ENCODE data around the gene CCDC85C. TPM values are rescaled to one million over a fixed set of nuclear protein-coding genes. Genes with fewer than 3 reads are reported as not detected.

CCDC85C gene
- total and polyA plus RNA-seq, 10 of the 15 experiments (the other 5 are each of a cell fraction or from before 2014, with no cell fraction given): 0.03 to 3.6 (median 1.1) TPM

DNA sequence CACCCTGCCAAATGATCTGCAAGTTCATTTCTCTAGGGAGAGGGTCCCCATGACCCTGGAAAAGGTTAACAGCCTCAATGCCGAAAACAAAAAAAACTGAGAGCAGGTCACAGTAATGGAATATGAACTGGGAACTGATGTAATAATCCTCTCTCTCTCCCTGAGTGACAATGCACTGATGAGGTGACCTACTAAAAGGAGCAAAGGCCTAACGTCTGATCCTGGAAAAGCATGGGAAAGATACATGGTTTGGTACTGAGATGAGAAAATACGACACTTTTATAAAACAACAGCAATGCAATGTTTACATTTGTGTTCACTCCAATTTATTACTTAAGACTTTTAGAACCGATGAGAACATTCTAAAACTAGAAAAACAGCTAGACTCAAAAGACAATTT, 151.0 kb downstream of the CCDC85C start:
- ChIA-PET POLR2A (interaction anchor here (0.8 to 1.7 kb wide), 2 partner anchors 9 to 28 kb away, joined by 3 to 4 read pairs; partner anchors contain the start of gene SETD3), CTCF (no interaction called here), SMC1A (ENCODE audit: uncharacterized antibody, unreplicated experiment) (interaction anchor here (1.3 kb wide), 1 partner anchor 9 kb away, joined by 3 read pairs; no protein-coding TSS in a partner anchor), RAD21 (ENCODE audit: unreplicated experiment) (no interaction called here)
- no peak for DNase-seq (ENCODE audit: low read depth, low spot score)
- in situ Hi-C loops (cut with MboI): no loop called here
- peaks cover 7 to 12% of the 10 kb centered on the region in 2 experiments; a peak in 3 of 4 replicates for H3K36me3 ChIP-seq (ENCODE audit: control insufficient read depth in 2 of 2, insufficient read depth in 2 of 2, low read length in 1 of 2)
- H3K27me3 ChIP-seq (replicated peaks in 1 of 2; ENCODE audit: control insufficient read depth in 2 of 2, insufficient read depth in 2 of 2, low read length in 1 of 2): no peaks in the 10 kb centered on the region
- no peaks in the 10 kb centered on the region for H4K20me1 ChIP-seq (ENCODE audit: control insufficient read depth, insufficient read depth)
- H3K4me3 ChIP-seq: no peak overlapping the region
- no TSS peak for BruUV-seq (replicated peaks)
- no peaks in the 10 kb centered on the region for H3K4me1 ChIP-seq (ENCODE audit: control insufficient read depth, insufficient read depth, low read length)
- TF ChIP-seq SUPT20H (IDR thresholded peaks at IDR 0.05; ENCODE audit: borderline replicate concordance, control insufficient read depth, low read depth, low read length): no peak
- no peak for TF ChIP-seq TARDBP (IDR thresholded peaks at IDR 0.05; ENCODE audit: borderline replicate concordance)
- ATAC-seq: no peak
- no peaks in the 10 kb centered on the region for H3K9me3 ChIP-seq (replicated peaks; ENCODE audit: control insufficient read depth, insufficient read depth, low read length)
- intact Hi-C loops (cut with micrococcal nuclease; ENCODE audit: unreplicated experiment): no loop called here
- FAIRE-seq: no peak
- H3K4me2 ChIP-seq (ENCODE audit: control insufficient read depth, insufficient read depth): no peak overlapping the region
- H3K9ac ChIP-seq (ENCODE audit: control insufficient read depth, insufficient read depth, low read length): no peak overlapping the region
- H2AFZ ChIP-seq (ENCODE audit: control insufficient read depth, low read depth, low read length): no peak overlapping the region
- WGBS (ENCODE audit: insufficient coverage, insufficient replicate concordance, low lambda C conversion rate, missing lambda C conversion rate): 100% methylated on average over 4 of the region's 4 CpGs
- H3K79me2 ChIP-seq (ENCODE audit: control insufficient read depth, insufficient read depth, low read length): no peaks in the 10 kb centered on the region
- H3K27ac ChIP-seq (ENCODE audit: control insufficient read depth, insufficient read depth): no peak overlapping the region

DNA sequence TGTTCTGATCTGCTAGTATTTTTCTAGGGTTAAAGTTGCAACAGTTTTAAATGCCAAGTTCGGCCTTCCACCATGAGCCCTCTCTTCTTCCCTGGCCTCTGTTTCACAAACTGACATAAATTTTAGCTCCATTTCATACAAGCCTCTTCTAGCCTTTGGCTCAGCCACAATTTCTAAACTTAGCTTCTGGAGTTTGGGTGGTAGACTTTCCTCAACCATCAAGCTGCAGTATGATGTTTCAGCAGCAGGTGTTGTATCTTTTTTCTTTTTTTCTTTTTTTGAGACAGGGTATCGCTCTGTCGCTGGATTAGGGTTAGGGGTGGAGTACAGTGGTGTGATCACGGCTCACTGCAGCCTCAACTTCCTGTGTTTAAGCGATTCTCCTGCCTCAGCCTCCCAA, 152.8 kb downstream of the CCDC85C start:
- H3K4me2 ChIP-seq (ENCODE audit: control insufficient read depth, insufficient read depth): no peak overlapping the region
- ChIA-PET CTCF (interaction anchor here (2.0 kb wide), 1 partner anchor 35 kb away, joined by 4 read pairs; no protein-coding TSS in a partner anchor), RAD21 (ENCODE audit: unreplicated experiment) (no interaction called here), SMC1A (ENCODE audit: uncharacterized antibody, unreplicated experiment) (interaction anchor here (0.5 kb wide), 1 partner anchor 914 kb away, joined by 3 read pairs; no protein-coding TSS in a partner anchor), POLR2A (no interaction called here)
- no peak overlapping the region for H3K9ac ChIP-seq (ENCODE audit: control insufficient read depth, insufficient read depth, low read length)
- WGBS (ENCODE audit: insufficient coverage, insufficient replicate concordance, low lambda C conversion rate, missing lambda C conversion rate): 95% methylated on average over 5 of the region's 5 CpGs
- no peaks in the 10 kb centered on the region for H3K4me1 ChIP-seq (ENCODE audit: control insufficient read depth, insufficient read depth, low read length)
- H3K9me3 ChIP-seq (replicated peaks; ENCODE audit: control insufficient read depth, insufficient read depth, low read length): no peaks in the 10 kb centered on the region
- H3K27ac ChIP-seq (ENCODE audit: control insufficient read depth, insufficient read depth): no peak overlapping the region
- no peak overlapping the region for H3K4me3 ChIP-seq
- in situ Hi-C loops (cut with MboI): no loop called here
- no peak overlapping the region for H2AFZ ChIP-seq (ENCODE audit: control insufficient read depth, low read depth, low read length)
- H3K79me2 ChIP-seq (ENCODE audit: control insufficient read depth, insufficient read depth, low read length): no peaks in the 10 kb centered on the region
- no peak for DNase-seq (ENCODE audit: low read depth, low spot score)
- TSS peak; percentile 11 for BruUV-seq (replicated peaks)
- peaks cover 8 to 15% of the 10 kb centered on the region in 2 experiments; a peak in 3 of 4 replicates for H3K36me3 ChIP-seq (ENCODE audit: control insufficient read depth in 2 of 2, insufficient read depth in 2 of 2, low read length in 1 of 2)
- FAIRE-seq: no peak
- ATAC-seq: no peak
- no peaks in the 10 kb centered on the region for H4K20me1 ChIP-seq (ENCODE audit: control insufficient read depth, insufficient read depth)
- H3K27me3 ChIP-seq (replicated peaks in 1 of 2; ENCODE audit: control insufficient read depth in 2 of 2, insufficient read depth in 2 of 2, low read length in 1 of 2): no peaks in the 10 kb centered on the region
- intact Hi-C loops (cut with micrococcal nuclease; ENCODE audit: unreplicated experiment): no loop called here
- TF ChIP-seq SPI1 (IDR thresholded peaks at IDR 0.05; ENCODE audit: borderline replicate concordance, insufficient read depth, low read depth, low read length): no peak
- TF ChIP-seq, protein P1, sequence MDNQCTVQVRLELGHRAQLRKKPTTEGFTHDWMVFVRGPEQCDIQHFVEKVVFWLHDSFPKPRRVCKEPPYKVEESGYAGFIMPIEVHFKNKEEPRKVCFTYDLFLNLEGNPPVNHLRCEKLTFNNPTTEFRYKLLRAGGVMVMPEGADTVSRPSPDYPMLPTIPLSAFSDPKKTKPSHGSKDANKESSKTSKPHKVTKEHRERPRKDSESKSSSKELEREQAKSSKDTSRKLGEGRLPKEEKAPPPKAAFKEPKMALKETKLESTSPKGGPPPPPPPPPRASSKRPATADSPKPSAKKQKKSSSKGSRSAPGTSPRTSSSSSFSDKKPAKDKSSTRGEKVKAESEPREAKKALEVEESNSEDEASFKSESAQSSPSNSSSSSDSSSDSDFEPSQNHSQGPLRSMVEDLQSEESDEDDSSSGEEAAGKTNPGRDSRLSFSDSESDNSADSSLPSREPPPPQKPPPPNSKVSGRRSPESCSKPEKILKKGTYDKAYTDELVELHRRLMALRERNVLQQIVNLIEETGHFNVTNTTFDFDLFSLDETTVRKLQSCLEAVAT (IDR thresholded peaks at IDR 0.05): no peak
- TF ChIP-seq RAD21 (IDR thresholded peaks at IDR 0.05; ENCODE audit: insufficient read depth, low read depth, low read length): no peak
- TF ChIP-seq SMARCA5 (IDR thresholded peaks at IDR 0.05): no peak
- no peak for TF ChIP-seq EP300 (IDR thresholded peaks at IDR 0.05; ENCODE audit: borderline replicate concordance in 1 of 2, control insufficient read depth in 1 of 2, low read depth in 2 of 2, low read length in 2 of 2)
- no peak for TF ChIP-seq GATAD2B (conservative IDR thresholded peaks at IDR 0.05; ENCODE audit: low read depth)
- no peak for TF ChIP-seq SIN3A (IDR thresholded peaks at IDR 0.05; ENCODE audit: low read depth, low read length)
- TF ChIP-seq SUZ12 (IDR thresholded peaks at IDR 0.05; ENCODE audit: unreplicated experiment): no peak
- TF ChIP-seq, protein P2, sequence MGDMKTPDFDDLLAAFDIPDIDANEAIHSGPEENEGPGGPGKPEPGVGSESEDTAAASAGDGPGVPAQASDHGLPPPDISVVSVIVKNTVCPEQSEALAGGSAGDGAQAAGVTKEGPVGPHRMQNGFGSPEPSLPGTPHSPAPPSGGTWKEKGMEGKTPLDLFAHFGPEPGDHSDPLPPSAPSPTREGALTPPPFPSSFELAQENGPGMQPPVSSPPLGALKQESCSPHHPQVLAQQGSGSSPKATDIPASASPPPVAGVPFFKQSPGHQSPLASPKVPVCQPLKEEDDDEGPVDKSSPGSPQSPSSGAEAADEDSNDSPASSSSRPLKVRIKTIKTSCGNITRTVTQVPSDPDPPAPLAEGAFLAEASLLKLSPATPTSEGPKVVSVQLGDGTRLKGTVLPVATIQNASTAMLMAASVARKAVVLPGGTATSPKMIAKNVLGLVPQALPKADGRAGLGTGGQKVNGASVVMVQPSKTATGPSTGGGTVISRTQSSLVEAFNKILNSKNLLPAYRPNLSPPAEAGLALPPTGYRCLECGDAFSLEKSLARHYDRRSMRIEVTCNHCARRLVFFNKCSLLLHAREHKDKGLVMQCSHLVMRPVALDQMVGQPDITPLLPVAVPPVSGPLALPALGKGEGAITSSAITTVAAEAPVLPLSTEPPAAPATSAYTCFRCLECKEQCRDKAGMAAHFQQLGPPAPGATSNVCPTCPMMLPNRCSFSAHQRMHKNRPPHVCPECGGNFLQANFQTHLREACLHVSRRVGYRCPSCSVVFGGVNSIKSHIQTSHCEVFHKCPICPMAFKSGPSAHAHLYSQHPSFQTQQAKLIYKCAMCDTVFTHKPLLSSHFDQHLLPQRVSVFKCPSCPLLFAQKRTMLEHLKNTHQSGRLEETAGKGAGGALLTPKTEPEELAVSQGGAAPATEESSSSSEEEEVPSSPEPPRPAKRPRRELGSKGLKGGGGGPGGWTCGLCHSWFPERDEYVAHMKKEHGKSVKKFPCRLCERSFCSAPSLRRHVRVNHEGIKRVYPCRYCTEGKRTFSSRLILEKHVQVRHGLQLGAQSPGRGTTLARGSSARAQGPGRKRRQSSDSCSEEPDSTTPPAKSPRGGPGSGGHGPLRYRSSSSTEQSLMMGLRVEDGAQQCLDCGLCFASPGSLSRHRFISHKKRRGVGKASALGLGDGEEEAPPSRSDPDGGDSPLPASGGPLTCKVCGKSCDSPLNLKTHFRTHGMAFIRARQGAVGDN (IDR thresholded peaks at IDR 0.05): no peak
- no peak for TF ChIP-seq ESRRA (IDR thresholded peaks at IDR 0.05; ENCODE audit: low read length)

Data from GM12878 (cell line).